H54 (cell line): ENCODE data around the gene ACTL6A.

Source experiments
- DNase-seq: peaks from one replicate; pipeline ENCODE4 v3.0.0; 2011; ENCODE audit warnings: low spot score, mixed read lengths; ENCODE audit not compliant: insufficient read length
- FAIRE-seq: peaks from 3 replicates; lab custom pipeline; 2011; peaks lifted over from hg19 to GRCh38; lab: Jason Lieb, UNC
- POLR2A ChIP-seq: IDR thresholded peaks from 2 replicates; pipeline ENCODE4 v1.6.1; 2011; ENCODE audit warnings: low read depth, mild to moderate bottlenecking, low read length

The ACTL6A gene

DNA sequence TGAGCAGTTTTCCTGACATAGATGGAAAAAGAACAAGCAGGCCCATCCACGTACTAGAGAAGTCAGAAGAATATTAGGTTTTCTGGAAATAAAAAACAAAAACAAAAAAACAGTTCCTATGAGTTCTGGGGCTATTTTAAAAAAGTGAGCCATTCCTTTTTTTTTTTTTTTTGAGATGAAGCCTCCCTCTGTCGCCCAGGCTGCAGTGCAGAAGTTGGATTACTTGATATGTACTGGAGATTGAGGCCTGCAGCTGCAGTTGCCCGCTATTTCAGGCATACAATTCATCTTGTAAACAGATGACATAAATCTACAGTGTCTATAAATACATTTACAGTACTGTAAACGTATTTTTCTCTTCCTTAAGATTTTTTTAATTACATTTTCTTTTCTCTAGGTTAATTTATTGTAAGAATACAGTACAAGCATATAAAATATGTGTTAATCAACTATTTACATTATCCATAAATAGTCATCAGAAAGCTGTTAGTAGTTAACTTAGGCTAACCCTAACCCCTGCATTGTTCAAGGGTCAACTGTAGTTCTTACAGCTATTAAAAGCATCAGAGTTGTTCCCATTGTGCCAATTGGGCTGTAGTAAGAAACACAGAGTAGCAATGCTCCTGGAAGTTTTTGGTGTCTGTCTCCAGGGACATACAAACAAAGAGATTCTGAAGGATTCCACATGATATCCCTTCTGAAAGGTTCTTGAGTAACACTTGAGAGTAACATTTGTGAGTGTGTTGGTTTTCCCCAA is 11.2 kb upstream of the ACTL6A start:
- FAIRE-seq (no peak), DNase-seq (no peak)
- no peak for TF ChIP-seq POLR2A

DNA sequence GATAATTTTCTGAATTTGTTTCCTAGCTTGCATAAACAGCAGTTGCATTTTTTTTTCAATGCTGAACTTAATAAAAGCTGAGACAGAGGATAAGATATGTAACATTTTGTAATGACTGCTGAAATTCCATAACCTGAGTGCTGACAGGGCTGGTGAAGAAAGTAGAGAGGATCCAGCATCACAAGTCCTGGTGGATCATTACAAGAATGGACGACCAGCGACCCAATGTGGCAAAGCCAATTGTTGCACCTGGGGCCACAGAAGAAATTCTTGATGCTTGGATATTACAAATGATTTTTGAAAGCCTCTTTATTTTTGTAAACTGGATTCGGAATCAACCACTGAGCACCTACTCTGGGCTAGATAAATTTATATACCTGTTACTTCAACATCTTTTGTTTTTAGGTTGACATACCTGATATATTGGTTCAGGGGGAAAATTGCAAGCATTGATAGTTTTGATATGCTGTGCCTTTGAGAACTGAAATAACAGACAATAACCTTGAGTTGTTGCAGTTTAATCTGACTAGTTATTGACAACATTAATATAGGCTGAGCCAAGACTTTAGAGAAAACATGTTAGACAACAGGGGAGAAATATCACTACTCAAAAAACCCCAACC is 3.9 kb upstream of the ACTL6A start:
- peak; percentile 95 for FAIRE-seq
- DNase-seq: peak; percentile 42
- no peak for TF ChIP-seq POLR2A

DNA sequence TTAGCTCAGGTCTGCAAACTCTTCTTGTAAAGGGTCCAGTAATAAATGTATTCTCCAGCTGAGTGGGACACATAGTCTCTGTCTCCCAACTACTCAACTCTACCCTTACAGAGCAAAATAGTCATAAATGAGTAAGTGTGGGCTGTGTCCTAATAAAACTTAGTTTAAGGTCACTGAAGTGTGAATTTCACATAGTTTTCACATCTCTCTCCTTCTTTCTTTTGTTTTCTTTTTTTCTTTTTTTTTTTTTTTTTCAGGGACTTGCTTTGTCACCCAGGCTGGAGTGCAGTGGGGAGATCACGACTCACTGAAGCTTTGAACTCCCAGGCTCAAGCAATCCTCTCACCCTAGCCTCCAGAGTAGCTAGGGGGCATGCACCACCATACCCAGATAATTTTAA is 1.9 kb upstream of the ACTL6A start:
- no peak for FAIRE-seq
- DNase-seq: no peak
- TF ChIP-seq POLR2A: no peak

DNA sequence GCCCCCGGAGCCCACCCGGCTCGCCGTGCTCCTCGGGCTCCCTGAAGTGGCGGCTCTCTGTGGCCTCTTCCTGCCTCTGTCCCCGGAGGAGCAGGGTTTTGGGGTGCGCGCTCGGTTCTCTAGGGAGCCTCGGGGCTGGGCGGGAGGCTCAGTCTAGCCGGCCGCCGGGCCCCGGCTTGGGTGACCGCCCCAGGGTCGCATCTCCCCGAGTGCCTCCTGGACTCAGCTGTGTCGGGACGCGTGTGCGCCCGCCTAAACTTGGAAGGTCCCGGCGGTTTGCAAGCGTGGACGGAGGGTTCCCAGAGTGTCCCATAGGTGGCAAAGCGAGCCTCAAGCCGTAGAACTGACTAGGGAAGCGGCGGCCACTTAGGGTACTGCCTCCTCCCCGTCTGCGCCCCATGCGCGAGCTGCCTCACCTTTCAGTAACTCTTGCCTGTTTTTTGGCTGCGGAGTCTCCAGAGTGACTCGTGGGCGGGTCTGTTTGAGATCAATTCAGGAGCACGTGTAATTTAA is 601 bp downstream of the ACTL6A start:
- no peak for TF ChIP-seq POLR2A
- DNase-seq: peak; percentile 58
- peak; percentile 50 for FAIRE-seq

DNA sequence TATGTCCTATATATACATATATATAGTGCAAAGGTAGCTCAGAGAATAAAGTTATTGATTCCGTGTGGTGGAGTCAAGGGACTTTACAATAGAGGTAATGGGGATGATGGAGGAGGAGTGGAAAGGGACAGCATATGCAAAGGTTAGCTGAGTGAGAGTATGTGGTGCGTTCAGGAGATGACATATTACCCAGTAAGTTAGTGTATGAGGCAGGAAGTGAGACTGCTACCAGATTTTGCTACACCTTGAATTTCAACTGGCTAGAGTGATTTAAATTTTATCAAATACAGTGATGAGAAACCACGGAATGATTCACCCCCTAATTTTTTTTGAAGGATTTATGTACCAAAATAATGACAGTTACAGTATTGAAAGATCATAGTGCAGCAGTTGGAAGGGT is 2.8 kb downstream of the ACTL6A start:
- no peak for TF ChIP-seq POLR2A
- no peak for DNase-seq
- FAIRE-seq: peak; percentile 80

DNA sequence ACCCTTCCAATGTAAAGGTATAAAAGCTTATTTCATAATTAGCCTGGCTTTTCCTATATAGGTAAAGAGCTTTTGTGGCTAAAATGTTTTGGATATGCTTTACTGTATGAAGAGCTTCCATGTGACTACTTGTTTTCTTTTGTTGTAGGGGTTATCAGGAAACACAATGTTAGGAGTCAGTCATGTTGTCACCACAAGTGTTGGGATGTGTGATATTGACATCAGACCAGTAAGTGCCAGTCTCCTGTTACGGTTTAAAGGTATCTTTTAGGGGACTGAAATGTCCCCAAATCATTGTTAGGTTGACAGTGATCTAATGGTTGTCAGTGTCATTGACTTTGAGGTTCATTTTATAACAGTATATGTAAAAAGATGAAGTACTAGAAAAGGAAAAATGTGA is 18.3 kb downstream of the ACTL6A start:
- no peak for TF ChIP-seq POLR2A
- DNase-seq: no peak
- peak; percentile 15 for FAIRE-seq

DNA sequence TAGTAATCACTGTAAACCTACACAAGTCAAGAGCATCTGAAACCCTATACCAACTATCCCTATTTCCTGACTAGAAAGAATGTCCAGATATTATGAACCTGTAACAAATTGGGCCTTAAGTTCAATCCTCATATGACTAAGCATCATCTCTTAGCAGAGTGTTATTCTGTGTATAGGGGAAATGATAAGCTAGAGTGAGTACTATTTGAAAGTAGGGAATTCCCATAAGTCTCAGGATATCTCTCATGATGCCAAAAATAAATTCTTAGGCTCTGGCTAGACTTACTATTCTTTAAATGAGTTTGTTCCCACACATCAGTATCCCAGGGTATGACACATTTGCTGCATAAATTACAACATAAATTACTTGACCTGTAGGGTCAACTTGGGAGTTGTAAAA is 26.4 kb downstream of the ACTL6A start:
- TF ChIP-seq POLR2A: no peak
- no peak for DNase-seq
- peak; percentile 27 for FAIRE-seq

DNA sequence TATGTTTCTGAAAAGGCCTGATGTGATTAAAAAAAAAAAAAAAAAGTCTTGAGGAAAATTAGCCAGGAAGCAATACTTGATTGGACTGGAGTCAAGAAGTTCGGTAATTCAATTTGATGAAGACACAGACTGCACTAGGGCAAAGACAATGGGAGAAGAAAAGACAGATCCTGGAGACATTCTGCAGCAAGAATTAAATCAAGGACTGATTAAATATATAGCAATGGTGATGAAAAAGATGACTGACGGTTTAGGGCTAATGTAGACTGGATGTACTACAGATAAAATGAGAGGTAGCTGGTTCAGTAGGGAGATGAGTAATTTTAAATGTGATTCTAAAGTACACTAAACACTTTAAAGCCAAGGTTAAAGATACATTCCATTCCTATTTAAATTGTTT is 27.9 kb downstream of the ACTL6A start:
- TF ChIP-seq POLR2A: no peak
- DNase-seq: no peak
- no peak for FAIRE-seq

DNA sequence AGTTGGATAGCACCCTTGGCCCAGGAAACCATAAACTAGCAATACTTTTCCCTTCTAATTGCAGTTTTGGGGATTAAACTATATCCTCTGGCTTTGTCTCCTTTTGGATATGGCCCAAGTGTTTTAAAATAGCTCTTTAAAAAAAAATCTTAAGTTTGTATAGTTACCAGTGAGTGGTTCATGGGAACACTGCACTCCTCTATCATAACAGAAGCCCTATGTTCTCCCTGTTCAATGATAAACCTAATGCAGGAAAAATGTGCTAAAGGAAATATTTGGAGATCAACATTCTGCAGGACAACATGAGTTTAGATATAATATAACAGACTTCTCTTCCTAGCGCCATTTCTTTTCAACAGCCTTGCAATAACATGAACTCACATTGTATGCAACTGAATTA is 28.6 kb downstream of the ACTL6A start:
- no peak for FAIRE-seq
- DNase-seq: no peak
- TF ChIP-seq POLR2A: no peak

DNA sequence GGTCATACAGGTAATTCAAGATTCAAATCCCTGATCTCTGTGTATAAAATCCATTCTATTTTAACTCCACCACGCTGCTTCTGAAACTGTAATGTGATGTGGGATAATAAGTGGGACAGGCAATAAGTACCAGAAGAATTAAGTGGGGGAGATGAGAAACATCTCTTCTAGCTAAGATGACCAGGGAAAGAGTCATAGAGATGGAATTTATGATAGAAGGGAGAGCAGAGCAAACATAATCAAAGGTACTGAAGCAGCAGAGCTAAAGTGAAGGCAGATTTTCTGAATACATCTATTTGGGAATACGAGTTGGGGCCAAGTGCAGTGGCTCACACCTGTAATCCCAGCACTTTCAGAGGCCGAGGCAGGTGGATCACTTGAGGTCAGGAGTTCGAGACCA is 36.8 kb downstream of the ACTL6A start:
- TF ChIP-seq POLR2A: no peak
- DNase-seq: no peak

DNA sequence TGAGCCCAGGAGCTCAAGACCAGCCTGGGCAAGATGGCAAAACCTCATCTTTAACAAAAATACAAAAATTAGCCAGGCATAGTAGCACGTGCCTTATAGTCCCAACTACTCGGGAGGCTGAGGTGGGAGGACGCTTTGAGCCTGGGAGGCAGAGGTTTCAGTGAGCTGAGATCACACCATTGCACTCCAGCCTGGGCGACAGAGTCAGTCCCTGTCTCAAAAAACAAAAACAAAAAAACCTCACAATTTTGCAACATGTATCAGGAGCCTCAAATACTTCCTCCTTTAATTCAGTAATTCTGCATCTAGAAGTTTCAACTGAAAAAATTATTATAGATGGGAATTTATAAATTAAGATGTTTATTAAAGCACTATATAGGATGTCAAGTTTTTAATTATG is 40.6 kb downstream of the ACTL6A start:
- no peak for TF ChIP-seq POLR2A
- DNase-seq: no peak
- no peak for FAIRE-seq

More for the DNA sequence above, 36.8 kb downstream of the ACTL6A start:
- FAIRE-seq: peak; percentile 15

DNA sequence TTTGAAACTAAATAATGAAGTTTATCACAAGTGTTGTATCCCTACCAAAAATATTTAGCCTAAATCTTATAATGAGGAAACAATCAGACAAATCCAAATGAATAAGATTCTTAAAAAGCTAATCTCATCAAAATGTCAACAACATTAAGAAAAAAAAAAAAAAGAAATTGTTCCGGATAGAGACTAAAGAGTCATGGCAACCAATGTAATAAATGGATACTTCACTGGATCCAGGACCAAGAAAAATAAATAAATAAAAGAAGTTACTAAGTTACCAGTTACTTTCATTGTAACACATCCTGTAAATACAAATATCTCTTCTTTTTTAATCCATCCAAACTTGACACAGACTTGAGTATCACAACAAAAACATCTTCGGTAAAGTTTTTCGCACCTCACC is 41.1 kb downstream of the ACTL6A start:
- TF ChIP-seq POLR2A: no peak
- FAIRE-seq: no peak
- no peak for DNase-seq

DNA sequence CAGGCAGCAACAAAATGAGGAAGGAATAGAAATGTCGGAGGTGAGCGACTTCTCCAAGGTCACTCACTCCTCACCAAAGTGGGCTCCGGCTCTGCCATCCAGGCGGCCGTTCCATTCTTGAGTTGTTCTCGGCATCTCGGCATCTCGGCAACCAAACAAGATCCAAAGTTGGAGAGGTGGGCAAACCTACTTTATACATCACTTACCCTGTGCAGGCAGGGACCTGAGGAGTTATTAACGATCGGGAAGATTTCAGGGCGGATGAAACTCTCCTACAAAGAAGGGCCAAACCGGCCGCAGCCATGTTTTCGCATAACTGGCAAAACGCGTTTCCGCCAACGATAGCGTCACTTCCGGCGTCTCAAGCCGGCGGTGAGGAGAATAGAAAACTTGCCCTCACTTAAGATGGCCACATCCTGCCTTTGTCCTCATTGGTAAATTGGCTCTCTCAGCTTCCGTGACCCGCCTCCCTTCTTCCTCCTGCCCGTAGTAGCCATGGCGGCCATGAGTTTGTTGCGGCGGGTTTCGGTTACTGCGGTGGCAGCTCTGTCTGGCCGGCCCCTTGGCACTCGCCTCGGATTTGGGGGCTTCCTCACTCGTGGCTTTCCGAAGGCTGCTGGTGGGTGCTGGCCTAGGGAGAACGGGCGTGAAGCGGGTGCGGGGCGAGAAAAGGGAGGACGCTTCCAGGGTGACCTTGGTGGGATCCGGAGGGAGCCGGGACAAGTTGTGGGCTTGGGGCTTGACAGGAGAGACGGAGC is 41.8 kb downstream of the ACTL6A start, which contains the start of the genes MRPL47 and NDUFB5:
Gene MRPL47, minus strand, starts transcription at position 318 of the 758 bp plus-strand sequence. Its CDS starts 14 bp downstream, at position 304.
Gene NDUFB5, plus strand, starts transcription at position 474 of the 758 bp plus-strand sequence. Its CDS starts 22 bp downstream, at position 496.
- peak; percentile 100 for FAIRE-seq

DNA sequence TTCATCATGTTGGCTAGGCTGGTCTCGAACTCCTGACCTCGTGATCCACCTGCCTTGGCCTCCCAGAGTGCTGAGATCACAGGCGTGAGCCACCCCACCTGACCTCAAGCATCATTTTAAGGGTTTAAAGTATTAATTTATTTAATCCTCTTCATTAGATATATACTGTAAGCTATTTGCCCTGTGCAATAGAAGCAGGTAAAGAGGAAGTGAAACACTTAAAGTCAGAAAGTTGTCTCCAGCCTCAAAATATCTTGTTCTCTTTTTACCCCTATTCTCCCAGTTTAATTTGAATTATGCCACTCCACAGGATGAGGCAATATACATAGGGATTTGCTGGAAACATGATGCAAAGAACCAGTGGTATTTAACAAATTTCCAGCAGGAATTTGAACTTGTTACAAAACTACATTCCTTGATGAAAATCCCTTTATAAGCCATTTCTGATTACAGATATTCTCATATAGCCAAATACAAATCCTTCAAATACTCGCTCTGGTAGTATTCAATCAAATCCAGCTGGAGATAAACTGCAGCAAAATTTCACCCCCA is 43.9 kb downstream of the ACTL6A start:
- peak; percentile 27 for FAIRE-seq
- DNase-seq: no peak
- TF ChIP-seq POLR2A: no peak

More for the DNA sequence above, 41.8 kb downstream of the ACTL6A start, which contains the start of the genes MRPL47 and NDUFB5:
- peak; percentile 58 for TF ChIP-seq POLR2A
- DNase-seq: peak; percentile 87
